GM23248 (cell line): Measurements from ENCODE around the gene RABGAP1L. TPM values are rescaled to one million over a fixed set of nuclear protein-coding genes. Genes with fewer than 3 reads are reported as not detected.

ENCODE experiments used
- DNase-seq: peaks from one replicate; pipeline ENCODE4 v3.0.0-alpha.2; 2015
- H2AFZ ChIP-seq: fragments of 200-600 bp; sonication (generic); 2 replicates; pipeline ENCODE4 v1.6.1; 2016; ENCODE audit warnings: antibody characterized with exemption
- H3F3A ChIP-seq: fragments of 200-600 bp; sonication (generic); 2 replicates; pipeline ENCODE4 v1.6.1; 2016; ENCODE audit warnings: mild to moderate bottlenecking, antibody characterized with exemption, mixed run types; ENCODE audit not compliant: insufficient read depth
- H3K27ac ChIP-seq: fragments of 200-600 bp; sonication (generic); 2 replicates; pipeline ENCODE4 v1.5.1; 2016; ENCODE audit warnings: mild to moderate bottlenecking
- H3K27me3 ChIP-seq: fragments of 200-600 bp; sonication (generic); replicated peaks from 2 replicates; pipeline ENCODE4 v1.6.1; 2016; ENCODE audit warnings: mild to moderate bottlenecking; ENCODE audit not compliant: insufficient read depth
- H3K36me3 ChIP-seq: fragments of 200-600 bp; sonication (generic); 2 replicates; pipeline ENCODE4 v1.6.1; 2016; ENCODE audit warnings: low read depth, mild to moderate bottlenecking
- H3K4me1 ChIP-seq: fragments of 200-600 bp; sonication (generic); 2 replicates; pipeline ENCODE4 v1.6.1; 2016; ENCODE audit warnings: mild to moderate bottlenecking; ENCODE audit not compliant: insufficient read depth
- H3K4me2 ChIP-seq: fragments of 200-600 bp; sonication (generic); one replicate; pipeline ENCODE4 v1.6.1; 2016; ENCODE audit warnings: mild to moderate bottlenecking; ENCODE audit not compliant: unreplicated experiment
- H3K4me3 ChIP-seq: fragments of 200-600 bp; sonication (generic); 2 replicates; pipeline ENCODE4 v1.5.1; 2016; ENCODE audit warnings: mild to moderate bottlenecking
- H3K79me2 ChIP-seq: fragments of 200-600 bp; sonication (generic); 2 replicates; pipeline ENCODE4 v1.6.1; 2016; ENCODE audit warnings: mild to moderate bottlenecking; ENCODE audit not compliant: insufficient read depth
- H3K9ac ChIP-seq: fragments of 200-600 bp; sonication (generic); 2 replicates; pipeline ENCODE4 v1.6.1; 2016; ENCODE audit warnings: mild to moderate bottlenecking
- H3K9me2 ChIP-seq: fragments of 200-600 bp; sonication (generic); 2 replicates; pipeline ENCODE4 v1.6.1; 2016; ENCODE audit warnings: mixed run types, mild to moderate bottlenecking, moderate library complexity; ENCODE audit not compliant: insufficient read depth
- H3K9me3 ChIP-seq: fragments of 200-600 bp; sonication (generic); one replicate; pipeline ENCODE4 v1.6.1; 2017; ENCODE audit warnings: low read depth
- H4K20me1 ChIP-seq: fragments of 200-600 bp; sonication (generic); 2 replicates; pipeline ENCODE4 v1.6.0; 2016; ENCODE audit not compliant: insufficient read depth
- EZH2 ChIP-seq: fragments of 200-600 bp; sonication (generic); IDR thresholded peaks from 2 replicates; pipeline ENCODE4 v1.6.1; 2018; ENCODE audit warnings: antibody characterized with exemption, mild to moderate bottlenecking; ENCODE audit not compliant: insufficient read depth, poor library complexity, severe bottlenecking
- EZH2phosphoT487 ChIP-seq: fragments of 200-600 bp; sonication (generic); IDR thresholded peaks from 2 replicates; pipeline ENCODE4 v1.6.1; 2018; ENCODE audit warnings: antibody characterized with exemption, moderate library complexity, mild to moderate bottlenecking, low read depth; ENCODE audit not compliant: insufficient read depth
- WGBS, 2 experiments: methylation state at CpG; one replicate each; pipeline ENCODE4 v1.1.6; 2015 to 2017; ENCODE audit warnings: low lambda C conversion rate in 2 of 2, low coverage in 1 of 2; ENCODE audit errors: missing lambda C conversion rate in 2 of 2; 5-methylcytosine and 5-hydroxymethylcytosine counted together
- in situ Hi-C: fragments of 300-500 bp; cut with MboI; formaldehyde crosslinking; loops from 2 replicates; pipeline ENCODE4 v1.15.0; 2020
- polyA plus RNA-seq: library from polyadenylated mRNA; unstranded; fragments of >200 nt; fragmentation: Nextera tagmentation; extraction: Ambion mirVana; gene quantifications from 2 replicates; pipeline ENCODE4 v1.2.1, GENCODE V29; 2016
- total RNA-seq: library from RNA; depleted of rRNA; stranded (reverse); fragments of >200 nt; shearing (Covaris generic); gene quantifications from 2 replicates; pipeline ENCODE4 v1.2.3, GENCODE V29; 2014

The RABGAP1L gene
- total and polyA plus RNA-seq, 2 experiments from 2014 or later: 13.7 to 21.6 TPM

DNA sequence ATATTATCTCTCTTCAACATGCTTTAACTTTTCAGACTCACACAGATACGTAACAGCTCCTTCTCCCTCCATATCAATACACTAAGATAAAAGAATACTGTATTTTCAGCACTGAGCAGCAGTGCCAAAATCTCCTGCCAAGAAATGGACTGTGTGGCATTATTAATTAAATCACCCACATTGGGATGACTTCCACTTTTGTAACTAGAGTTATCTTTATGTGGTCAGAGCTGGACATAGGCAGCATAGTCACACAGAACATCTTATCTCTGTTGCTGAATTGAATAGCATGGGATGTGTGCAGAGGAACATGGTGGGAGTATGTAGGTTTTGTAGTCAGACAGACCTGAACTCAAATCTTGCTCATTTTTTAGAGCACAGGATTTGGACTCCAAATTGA is 799.1 kb downstream of the RABGAP1L start:
- no peak overlapping the region for H2AFZ ChIP-seq
- WGBS, 2 experiments: 97 to 100% methylated on average over 1 of the region's 1 CpG

DNA sequence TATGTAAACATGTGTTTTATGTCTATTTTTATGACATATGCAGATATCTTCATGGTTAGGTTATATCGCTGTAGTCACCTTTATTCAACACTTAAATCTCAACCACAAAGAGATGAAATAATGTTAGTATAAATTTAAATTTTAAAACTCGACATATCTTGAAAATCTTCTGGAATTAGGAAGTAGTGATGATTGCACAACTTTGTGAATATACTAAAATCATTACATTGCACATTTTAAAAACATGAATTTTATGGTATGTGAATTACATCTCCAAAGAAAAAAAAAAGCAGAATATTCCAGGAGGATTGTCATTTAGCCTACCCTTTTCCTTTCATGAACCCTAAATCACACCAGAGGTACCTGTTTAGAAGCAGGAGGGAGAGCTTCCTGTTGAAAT is 801.0 kb downstream of the RABGAP1L start:
- Histone ChIP-seq H3K4me2 (no peak overlapping the region), H4K20me1 (no peaks in the 10 kb centered on the region), H3K9me3 (no peaks in the 10 kb centered on the region), H3K27ac (no peak overlapping the region), H3K36me3 (no peaks in the 10 kb centered on the region), H3F3A (no peaks in the 10 kb centered on the region), H3K4me1 (peaks cover 9% of the 10 kb centered on the region; the same call in 1 of the 2 replicates), H2AFZ (no peak overlapping the region), H3K9me2 (no peaks in the 10 kb centered on the region), H3K4me3 (no peak overlapping the region), H3K79me2 (no peaks in the 10 kb centered on the region), H3K27me3 (no peaks in the 10 kb centered on the region), H3K9ac (no peak overlapping the region)
- TF ChIP-seq EZH2phosphoT487 (no peak), EZH2 (no peak)
- WGBS, 2 experiments: 82 to 90% methylated on average over 2 of the region's 2 CpGs
- in situ Hi-C loops: no loop called here
- no peak for DNase-seq

More for the DNA sequence above, 799.1 kb downstream of the RABGAP1L start:
- Histone ChIP-seq H3K4me3 (no peak overlapping the region), H3K9ac (no peak overlapping the region), H3K27me3 (no peaks in the 10 kb centered on the region), H4K20me1 (no peaks in the 10 kb centered on the region), H3K79me2 (no peaks in the 10 kb centered on the region), H3K9me3 (no peaks in the 10 kb centered on the region), H3K9me2 (no peaks in the 10 kb centered on the region), H3F3A (no peaks in the 10 kb centered on the region), H3K4me2 (no peak overlapping the region), H3K27ac (no peak overlapping the region), H3K4me1 (no peaks in the 10 kb centered on the region), H3K36me3 (no peaks in the 10 kb centered on the region)
- TF ChIP-seq EZH2phosphoT487 (no peak), EZH2 (no peak)
- in situ Hi-C loops: no loop called here
- no peak for DNase-seq

DNA sequence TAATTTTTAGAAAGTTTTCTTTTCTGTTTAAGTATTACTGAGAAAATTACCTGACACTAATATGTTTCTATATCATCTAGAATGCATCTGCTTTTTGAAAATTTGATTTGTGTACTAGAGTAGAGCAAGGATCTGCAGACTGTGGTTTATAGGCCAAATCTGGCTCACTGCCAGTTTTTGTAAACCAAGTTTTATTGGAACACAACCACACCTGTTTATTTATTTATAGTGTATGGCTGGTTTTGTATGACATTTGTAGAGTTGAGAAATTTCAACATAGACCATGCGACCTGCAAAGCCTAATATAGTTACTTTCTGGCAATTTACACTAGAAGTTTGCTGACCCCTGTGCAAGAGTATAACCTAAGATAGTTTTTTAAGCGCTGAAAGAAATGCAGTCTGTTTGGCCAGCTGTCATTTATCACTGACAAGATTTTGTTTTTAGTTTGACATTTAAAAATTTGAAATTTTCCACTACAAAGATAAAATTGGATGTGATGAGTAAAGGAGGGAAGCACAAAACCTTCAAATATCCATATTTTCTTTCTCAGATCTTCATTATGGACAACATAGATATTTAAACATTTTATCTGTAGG is 804.3 kb downstream of the RABGAP1L start:
- 50 to 56% methylated on average over 2 of the region's 2 CpGs for WGBS, 2 experiments

DNA sequence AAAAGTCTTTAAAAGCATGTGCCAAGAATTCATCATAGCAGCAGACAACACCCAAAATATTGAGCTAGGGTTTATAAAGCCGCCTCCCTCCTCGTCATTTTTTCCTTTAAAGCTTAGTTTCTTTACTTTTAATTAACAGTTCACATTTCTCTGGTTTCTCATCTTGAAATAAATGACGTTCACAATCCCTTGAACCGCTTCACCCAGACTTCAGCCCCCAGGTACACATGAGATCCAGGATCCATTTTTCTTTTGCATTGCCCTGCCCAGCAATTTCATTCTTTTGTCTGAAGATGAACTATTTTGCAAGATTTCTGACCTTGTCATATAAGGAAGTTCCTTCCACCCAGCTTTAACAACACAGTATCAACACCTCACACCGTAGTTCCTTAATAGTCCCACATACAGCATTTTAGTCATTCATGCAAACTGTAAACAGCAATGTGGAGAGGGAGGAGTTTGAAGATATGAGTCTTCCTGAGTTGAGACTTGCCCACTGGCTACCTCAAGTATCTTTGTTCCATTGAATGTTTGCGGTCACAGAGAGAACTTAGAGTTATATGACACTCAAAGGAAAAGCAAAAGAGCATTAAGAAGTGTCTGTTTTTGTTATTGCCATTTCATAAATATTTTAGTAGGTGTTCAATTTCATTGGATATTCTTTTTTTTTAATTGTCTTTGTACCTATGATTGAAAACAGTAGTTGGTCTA is 805.1 kb downstream of the RABGAP1L start:
- in situ Hi-C loops: no loop called here
- no peak overlapping the region for H3K9ac ChIP-seq
- H3K4me2 ChIP-seq: no peak overlapping the region
- no peaks in the 10 kb centered on the region for H3K79me2 ChIP-seq
- H3F3A ChIP-seq: no peaks in the 10 kb centered on the region
- WGBS, 2 experiments: 25 to 33% methylated on average over 6 of the region's 6 CpGs
- no peak for TF ChIP-seq EZH2phosphoT487
- no peak for TF ChIP-seq EZH2
- H3K4me1 ChIP-seq: peaks cover 18% of the 10 kb centered on the region; the same call in 1 of the 2 replicates
- no peaks in the 10 kb centered on the region for H3K9me3 ChIP-seq
- no peaks in the 10 kb centered on the region for H3K36me3 ChIP-seq
- H2AFZ ChIP-seq: no peak overlapping the region
- H3K27me3 ChIP-seq: no peaks in the 10 kb centered on the region
- peak; percentile 55 for DNase-seq
- H4K20me1 ChIP-seq: no peaks in the 10 kb centered on the region
- no peaks in the 10 kb centered on the region for H3K9me2 ChIP-seq
- no peak overlapping the region for H3K4me3 ChIP-seq
- no peak overlapping the region for H3K27ac ChIP-seq

More for the DNA sequence above, 804.3 kb downstream of the RABGAP1L start:
- no peaks in the 10 kb centered on the region for H3K27me3 ChIP-seq
- no peak for DNase-seq
- no peak overlapping the region for H3K4me2 ChIP-seq
- H4K20me1 ChIP-seq: no peaks in the 10 kb centered on the region
- H3K9me2 ChIP-seq: no peaks in the 10 kb centered on the region
- no peak overlapping the region for H3K27ac ChIP-seq
- no peaks in the 10 kb centered on the region for H3K36me3 ChIP-seq
- TF ChIP-seq EZH2: no peak
- no peak for TF ChIP-seq EZH2phosphoT487
- H3K9ac ChIP-seq: no peak overlapping the region
- H2AFZ ChIP-seq: no peak overlapping the region
- no peaks in the 10 kb centered on the region for H3K9me3 ChIP-seq
- in situ Hi-C loops: no loop called here
- no peak overlapping the region for H3K4me3 ChIP-seq
- no peaks in the 10 kb centered on the region for H3K79me2 ChIP-seq
- peaks cover 14% of the 10 kb centered on the region; the same call in 1 of the 2 replicates for H3K4me1 ChIP-seq
- no peaks in the 10 kb centered on the region for H3F3A ChIP-seq
